Measurements from ENCODE around the gene OR2AE1.
"Not testable (repeated sequence)": the region's sequence is repeated elsewhere in the genome, so short reads cannot be mapped to it uniquely, and the experiment has no call there.

The OR2AE1 gene

GRCh38 chr7:99876933-99877332, at the start of gene OR2AE1:
OR2AE1 (minus strand) TSS chr7:99877033; CDS start chr7:99877033, 0 bp downstream.
- DNase-seq, result no peak

- DNase-seq, result no peak
Measured at GRCh38 chr7:99926321-99926720, 49.5 kb upstream of the OR2AE1 start.

GRCh38 chr7:99923200-99923599, 46.4 kb upstream of the OR2AE1 start:
- DNase-seq, result no peak

GRCh38 chr7:99920149-99920548, 43.3 kb upstream of the OR2AE1 start:
- DNase-seq, result no peak

- DNase-seq, result no peak
Measured at GRCh38 chr7:99919814-99920112, 42.9 kb upstream of the OR2AE1 start.

GRCh38 chr7:99918959-99919813, 42.4 kb upstream of the OR2AE1 start, which contains the start of gene TRIM4:
TRIM4 (minus strand) TSS chr7:99919530; CDS start chr7:99919401, 129 bp downstream.
- peak; percentile 94 for DNase-seq

GRCh38 chr7:99910976-99911375, 34.1 kb upstream of the OR2AE1 start:
- no peak for DNase-seq

GRCh38 chr7:99901581-99901980, 24.7 kb upstream of the OR2AE1 start:
- no peak for DNase-seq

GRCh38 chr7:99899830-99900519, 23.1 kb upstream of the OR2AE1 start:
- DNase-seq, result no peak

GRCh38 chr7:99898836-99899235, 22.0 kb upstream of the OR2AE1 start:
- no peak for DNase-seq

- no peak for DNase-seq
Measured at GRCh38 chr7:99898023-99898357, 21.2 kb upstream of the OR2AE1 start.

GRCh38 chr7:99897322-99898022, 20.6 kb upstream of the OR2AE1 start:
- no peak for DNase-seq

- DNase-seq, result no peak
Measured at GRCh38 chr7:99894738-99895137, 17.9 kb upstream of the OR2AE1 start.

GRCh38 chr7:99893280-99893679, 16.4 kb upstream of the OR2AE1 start:
- DNase-seq, result no peak

GRCh38 chr7:99890348-99890747, 13.5 kb upstream of the OR2AE1 start:
- not testable (repeated sequence) for DNase-seq

GRCh38 chr7:99888366-99888765, 11.5 kb upstream of the OR2AE1 start:
- not testable (repeated sequence) for DNase-seq

GRCh38 chr7:99881370-99881769, 4.5 kb upstream of the OR2AE1 start:
- no peak for DNase-seq

- no peak for DNase-seq
Measured at GRCh38 chr7:99876491-99876890, 342 bp downstream of the OR2AE1 start.

GRCh38 chr7:99868246-99868645, 8.6 kb downstream of the OR2AE1 start:
- DNase-seq, result no peak

- not testable (repeated sequence) for DNase-seq
Measured at GRCh38 chr7:99867477-99867876, 9.4 kb downstream of the OR2AE1 start.

- no peak for DNase-seq
Measured at GRCh38 chr7:99863847-99864440, 12.9 kb downstream of the OR2AE1 start.

- DNase-seq, result no peak
Measured at GRCh38 chr7:99860281-99861127, 16.3 kb downstream of the OR2AE1 start.

All from midbrain (tissue), 1 donor.